ENCODE data around the gene KCNK17.

Gene KCNK17

DNA sequence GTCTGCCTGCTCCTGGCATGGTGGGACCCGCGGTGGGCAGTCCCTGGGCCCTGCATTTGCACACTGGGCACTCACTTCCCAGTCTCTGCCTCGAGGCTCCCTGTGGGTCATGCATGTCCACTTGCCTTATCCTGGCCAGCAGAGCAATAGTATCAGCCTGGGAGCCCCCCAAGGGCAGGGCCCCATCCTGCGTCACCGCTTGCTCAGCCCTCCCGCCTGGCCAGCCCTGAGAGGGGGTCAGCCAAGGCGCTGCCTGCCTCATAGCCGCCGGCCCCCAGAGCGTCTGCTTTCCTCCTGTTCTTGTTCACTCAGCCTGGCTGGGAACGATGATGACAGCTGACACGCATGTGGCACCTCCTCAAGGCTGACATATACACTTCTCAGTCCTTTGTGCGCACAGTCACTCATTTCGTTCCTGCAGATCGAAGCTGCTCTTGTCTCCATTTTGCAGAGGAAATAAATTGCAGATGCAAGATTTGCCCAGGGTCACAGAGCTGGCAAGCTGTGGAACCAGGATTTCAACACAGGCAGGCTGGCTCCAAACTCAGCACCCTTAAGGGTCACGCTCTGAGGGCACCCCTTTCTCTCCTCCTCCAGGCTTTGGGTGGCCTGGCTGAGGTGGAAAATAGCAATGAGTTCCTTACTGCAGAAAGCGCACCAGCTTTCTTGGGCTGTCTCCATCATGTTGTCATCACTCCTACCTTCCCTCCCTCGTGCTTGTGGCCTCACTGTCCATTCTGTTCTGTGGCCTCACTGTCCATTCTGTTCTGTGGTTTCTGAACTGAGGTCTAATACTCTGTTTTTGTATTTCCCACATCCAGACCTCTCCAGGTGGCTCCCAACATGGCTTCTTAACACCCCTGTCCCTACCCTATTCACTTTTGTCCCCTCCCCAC lies 17.2 kb downstream of the KCNK17 start:
- ChIA-PET CTCF (no interaction called here), POLR2A (no interaction called here)
- H3K27ac ChIP-seq (ENCODE audit: insufficient read depth in 1 of 2, low read depth in 1 of 2, low read length in 2 of 2, poor library complexity in 1 of 2, severe bottlenecking in 2 of 2), result no peak overlapping the region
- H3K4me1 ChIP-seq (ENCODE audit: control extremely low read depth in 1 of 4, control insufficient read depth in 4 of 4, insufficient read depth in 4 of 4, low read length in 3 of 4), result no peaks in the 10 kb centered on the region
- peaks cover 0 to 2% (median 0%) of the 10 kb centered on the region in 5 experiments for H3K27me3 ChIP-seq (replicated peaks in 2 of 5; ENCODE audit: control insufficient read depth in 4 of 5, insufficient read depth in 5 of 5, low read length in 4 of 5)
- DNase-seq, result no peak
- WGBS (ENCODE audit: insufficient coverage), result 93% methylated on average over 18 of the region's 18 CpGs
- H3K4me3 ChIP-seq (ENCODE audit: control insufficient read depth in 1 of 7, extremely low read depth in 1 of 7, insufficient read depth in 4 of 7, low read depth in 2 of 7, low read length in 6 of 7), result no peak overlapping the region
- peaks cover 0 to 2% (median 0%) of the 10 kb centered on the region in 4 experiments for H3K36me3 ChIP-seq (ENCODE audit: control insufficient read depth in 4 of 4, insufficient read depth in 4 of 4, low read length in 3 of 4)
- H3K9me3 ChIP-seq (ENCODE audit: control extremely low read depth in 1 of 5, control insufficient read depth in 4 of 5, insufficient read depth in 2 of 5, low read depth in 1 of 5, low read length in 4 of 5), result no peaks in the 10 kb centered on the region

DNA sequence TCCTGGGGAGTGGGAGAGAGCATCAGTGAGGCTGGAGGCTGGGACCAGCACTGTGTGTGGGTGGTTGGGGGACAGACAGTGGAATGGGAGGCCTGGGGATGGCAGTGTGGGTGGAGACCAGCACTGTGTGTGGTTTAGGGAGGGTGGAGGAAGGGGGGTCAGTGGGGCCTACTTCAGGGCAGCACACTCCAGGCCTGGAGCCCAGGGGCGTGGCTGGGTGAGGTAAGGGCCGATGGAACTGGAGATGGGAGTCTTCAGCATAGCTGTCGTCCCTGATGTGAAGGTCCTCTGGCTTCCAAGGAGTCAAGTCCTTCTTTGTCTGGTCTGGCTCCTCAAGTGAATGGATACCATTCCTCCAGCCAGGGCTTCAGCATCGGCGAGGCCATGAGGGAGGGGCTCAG lies 18.6 kb downstream of the KCNK17 start:
- peaks cover 0 to 6% (median 0%) of the 10 kb centered on the region in 5 experiments for H3K27me3 ChIP-seq (replicated peaks in 2 of 5; ENCODE audit: control insufficient read depth in 4 of 5, insufficient read depth in 5 of 5, low read length in 4 of 5)
- no peak overlapping the region for H3K27ac ChIP-seq (ENCODE audit: insufficient read depth in 1 of 2, low read depth in 1 of 2, low read length in 2 of 2, poor library complexity in 1 of 2, severe bottlenecking in 2 of 2)
- H3K36me3 ChIP-seq (ENCODE audit: control insufficient read depth in 4 of 4, insufficient read depth in 4 of 4, low read length in 3 of 4), result no peaks in the 10 kb centered on the region
- no peaks in the 10 kb centered on the region for H3K9me3 ChIP-seq (ENCODE audit: control extremely low read depth in 1 of 5, control insufficient read depth in 4 of 5, insufficient read depth in 2 of 5, low read depth in 1 of 5, low read length in 4 of 5)
- no peak for DNase-seq
- POLR2A ChIA-PET, result no interaction called here
- WGBS (ENCODE audit: insufficient coverage), result 83% methylated on average over 3 of the region's 5 CpGs
- H3K4me1 ChIP-seq (ENCODE audit: control extremely low read depth in 1 of 4, control insufficient read depth in 4 of 4, insufficient read depth in 4 of 4, low read length in 3 of 4), result no peaks in the 10 kb centered on the region
- CTCF ChIA-PET, result interaction anchor here (1.5 to 2.1 kb wide), 2 partner anchors 15 to 129 kb away, joined by 4 to 6 read pairs; no protein-coding TSS in a partner anchor
- H3K4me3 ChIP-seq (ENCODE audit: control insufficient read depth in 1 of 7, extremely low read depth in 1 of 7, insufficient read depth in 4 of 7, low read depth in 2 of 7, low read length in 6 of 7), result no peak overlapping the region

DNA sequence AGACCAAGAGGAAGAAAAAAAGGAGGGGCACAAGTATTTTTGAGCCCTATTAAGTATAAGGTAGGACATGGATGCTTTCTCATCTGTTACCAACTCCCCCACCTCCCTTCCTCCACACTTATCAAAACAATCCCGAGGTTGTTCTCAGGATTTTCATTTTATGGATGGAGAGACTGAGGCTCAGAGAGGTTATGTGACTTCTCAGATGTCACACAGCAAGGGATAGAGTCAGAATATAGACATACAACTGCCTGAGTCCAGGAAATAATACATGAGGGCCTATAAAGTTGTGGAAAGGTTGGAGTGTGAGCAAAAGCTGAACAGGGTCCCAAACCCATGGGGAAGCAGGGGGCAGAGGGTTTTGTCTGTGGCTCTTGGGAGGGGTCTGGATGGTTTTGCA lies 19.3 kb downstream of the KCNK17 start:
- Histone ChIP-seq H3K9me3 (ENCODE audit: control extremely low read depth in 1 of 5, control insufficient read depth in 4 of 5, insufficient read depth in 2 of 5, low read depth in 1 of 5, low read length in 4 of 5) (peaks cover 0 to under 1% (median 0%) of the 10 kb centered on the region in 5 experiments), H3K4me3 (ENCODE audit: control insufficient read depth in 1 of 7, extremely low read depth in 1 of 7, insufficient read depth in 4 of 7, low read depth in 2 of 7, low read length in 6 of 7) (no peak overlapping the region), H3K36me3 (ENCODE audit: control insufficient read depth in 4 of 4, insufficient read depth in 4 of 4, low read length in 3 of 4) (no peaks in the 10 kb centered on the region), H3K27me3 (replicated peaks in 2 of 5; ENCODE audit: control insufficient read depth in 4 of 5, insufficient read depth in 5 of 5, low read length in 4 of 5) (peaks cover 0 to 6% (median 0%) of the 10 kb centered on the region in 5 experiments), H3K27ac (ENCODE audit: insufficient read depth in 1 of 2, low read depth in 1 of 2, low read length in 2 of 2, poor library complexity in 1 of 2, severe bottlenecking in 2 of 2) (no peak overlapping the region), H3K4me1 (ENCODE audit: control extremely low read depth in 1 of 4, control insufficient read depth in 4 of 4, insufficient read depth in 4 of 4, low read length in 3 of 4) (no peaks in the 10 kb centered on the region)
- POLR2A ChIA-PET, result no interaction called here
- WGBS (ENCODE audit: insufficient coverage), result no CpG with 5 or more reads among the region's 1 CpG
- DNase-seq, result no peak
- CTCF ChIA-PET, result interaction anchor here (1.5 to 2.1 kb wide), 3 partner anchors 10 to 128 kb away, joined by 4 to 6 read pairs (median 4); no protein-coding TSS in a partner anchor

DNA sequence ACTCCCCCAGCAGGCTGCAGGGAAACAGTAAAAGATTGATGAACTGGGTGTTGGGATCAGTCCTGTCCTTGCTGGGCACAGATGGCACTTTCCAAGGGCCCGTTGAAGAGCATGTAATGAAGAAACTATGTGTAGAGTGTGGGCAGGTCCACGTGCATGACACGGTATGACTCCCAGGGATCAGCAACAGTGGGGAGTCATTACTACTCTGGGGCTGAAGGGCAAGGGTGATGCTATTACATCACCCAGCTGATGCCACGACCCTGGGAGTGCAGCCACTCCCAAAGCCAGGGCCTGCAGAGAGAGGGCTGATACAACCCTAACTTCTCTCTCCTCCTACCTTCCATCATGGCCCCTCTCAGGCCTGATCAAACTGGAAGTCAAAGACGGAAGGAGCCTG lies 20.1 kb downstream of the KCNK17 start:
- Histone ChIP-seq H3K27ac (ENCODE audit: insufficient read depth in 1 of 2, low read depth in 1 of 2, low read length in 2 of 2, poor library complexity in 1 of 2, severe bottlenecking in 2 of 2) (no peak overlapping the region), H3K36me3 (ENCODE audit: control insufficient read depth in 4 of 4, insufficient read depth in 4 of 4, low read length in 3 of 4) (no peaks in the 10 kb centered on the region), H3K27me3 (replicated peaks in 2 of 5; ENCODE audit: control insufficient read depth in 4 of 5, insufficient read depth in 5 of 5, low read length in 4 of 5) (peaks cover 0 to 6% (median 2%) of the 10 kb centered on the region in 5 experiments), H3K9me3 (ENCODE audit: control extremely low read depth in 1 of 5, control insufficient read depth in 4 of 5, insufficient read depth in 2 of 5, low read depth in 1 of 5, low read length in 4 of 5) (peaks cover 0 to 2% (median 0%) of the 10 kb centered on the region in 5 experiments), H3K4me1 (ENCODE audit: control extremely low read depth in 1 of 4, control insufficient read depth in 4 of 4, insufficient read depth in 4 of 4, low read length in 3 of 4) (no peaks in the 10 kb centered on the region), H3K4me3 (ENCODE audit: control insufficient read depth in 1 of 7, extremely low read depth in 1 of 7, insufficient read depth in 4 of 7, low read depth in 2 of 7, low read length in 6 of 7) (no peak overlapping the region)
- ChIA-PET POLR2A (no interaction called here), CTCF (interaction anchor here (1.5 to 2.1 kb wide), 3 partner anchors 10 to 127 kb away, joined by 4 to 6 read pairs (median 4); no protein-coding TSS in a partner anchor)
- 87% methylated on average over 4 of the region's 5 CpGs for WGBS (ENCODE audit: insufficient coverage)
- DNase-seq, result no peak

- DNase-seq, result no peak
These were observed 21.6 kb downstream of the KCNK17 start for GRCh38 chr6:39292637-39293036.

GRCh38 chr6:39289490-39289889 lies 24.7 kb downstream of the KCNK17 start:
- Histone ChIP-seq H3K27me3 (replicated peaks in 2 of 5; ENCODE audit: control insufficient read depth in 4 of 5, insufficient read depth in 5 of 5, low read length in 4 of 5) (peaks cover 0 to 6% (median 2%) of the 10 kb centered on the region in 5 experiments), H3K4me1 (ENCODE audit: control extremely low read depth in 1 of 4, control insufficient read depth in 4 of 4, insufficient read depth in 4 of 4, low read length in 3 of 4) (no peaks in the 10 kb centered on the region), H3K36me3 (ENCODE audit: control insufficient read depth in 4 of 4, insufficient read depth in 4 of 4, low read length in 3 of 4) (no peaks in the 10 kb centered on the region), H3K9me3 (ENCODE audit: control extremely low read depth in 1 of 5, control insufficient read depth in 4 of 5, insufficient read depth in 2 of 5, low read depth in 1 of 5, low read length in 4 of 5) (peaks cover 0 to 2% (median 0%) of the 10 kb centered on the region in 5 experiments), H3K27ac (ENCODE audit: insufficient read depth in 1 of 2, low read depth in 1 of 2, low read length in 2 of 2, poor library complexity in 1 of 2, severe bottlenecking in 2 of 2) (no peak overlapping the region), H3K4me3 (ENCODE audit: control insufficient read depth in 1 of 7, extremely low read depth in 1 of 7, insufficient read depth in 4 of 7, low read depth in 2 of 7, low read length in 6 of 7) (no peak overlapping the region)
- ChIA-PET CTCF (no interaction called here), POLR2A (no interaction called here)
- no peak for DNase-seq
- WGBS (ENCODE audit: insufficient coverage), result no CpG with 5 or more reads among the region's 2 CpGs

More at GRCh38 chr6:39292637-39293036, 21.6 kb downstream of the KCNK17 start:
- Histone ChIP-seq H3K27ac (ENCODE audit: insufficient read depth in 1 of 2, low read depth in 1 of 2, low read length in 2 of 2, poor library complexity in 1 of 2, severe bottlenecking in 2 of 2) (no peak overlapping the region), H3K27me3 (replicated peaks in 2 of 5; ENCODE audit: control insufficient read depth in 4 of 5, insufficient read depth in 5 of 5, low read length in 4 of 5) (peaks cover 0 to 6% (median 2%) of the 10 kb centered on the region in 5 experiments), H3K4me3 (ENCODE audit: control insufficient read depth in 1 of 7, extremely low read depth in 1 of 7, insufficient read depth in 4 of 7, low read depth in 2 of 7, low read length in 6 of 7) (no peak overlapping the region), H3K36me3 (ENCODE audit: control insufficient read depth in 4 of 4, insufficient read depth in 4 of 4, low read length in 3 of 4) (no peaks in the 10 kb centered on the region), H3K4me1 (ENCODE audit: control extremely low read depth in 1 of 4, control insufficient read depth in 4 of 4, insufficient read depth in 4 of 4, low read length in 3 of 4) (no peaks in the 10 kb centered on the region), H3K9me3 (ENCODE audit: control extremely low read depth in 1 of 5, control insufficient read depth in 4 of 5, insufficient read depth in 2 of 5, low read depth in 1 of 5, low read length in 4 of 5) (peaks cover 0 to 2% (median 0%) of the 10 kb centered on the region in 5 experiments)
- ChIA-PET CTCF (interaction anchor here (1.2 kb wide), 1 partner anchor 102 kb away, joined by 4 read pairs; no protein-coding TSS in a partner anchor), POLR2A (no interaction called here)
- WGBS (ENCODE audit: insufficient coverage), result 100% methylated on average over 6 of the region's 6 CpGs

- H3K36me3 ChIP-seq (ENCODE audit: control insufficient read depth in 4 of 4, insufficient read depth in 4 of 4, low read length in 3 of 4), result no peaks in the 10 kb centered on the region
- H3K27me3 ChIP-seq (replicated peaks in 2 of 5; ENCODE audit: control insufficient read depth in 4 of 5, insufficient read depth in 5 of 5, low read length in 4 of 5), result peaks cover 0 to 6% (median 2%) of the 10 kb centered on the region in 5 experiments
- H3K4me1 ChIP-seq (ENCODE audit: control extremely low read depth in 1 of 4, control insufficient read depth in 4 of 4, insufficient read depth in 4 of 4, low read length in 3 of 4), result no peaks in the 10 kb centered on the region
- no peak for DNase-seq
- 94% methylated on average over 2 of the region's 3 CpGs for WGBS (ENCODE audit: insufficient coverage)
- no peak overlapping the region for H3K27ac ChIP-seq (ENCODE audit: insufficient read depth in 1 of 2, low read depth in 1 of 2, low read length in 2 of 2, poor library complexity in 1 of 2, severe bottlenecking in 2 of 2)
- POLR2A ChIA-PET, result no interaction called here
- CTCF ChIA-PET, result no interaction called here
- H3K9me3 ChIP-seq (ENCODE audit: control extremely low read depth in 1 of 5, control insufficient read depth in 4 of 5, insufficient read depth in 2 of 5, low read depth in 1 of 5, low read length in 4 of 5), result peaks cover 0 to 2% (median 0%) of the 10 kb centered on the region in 5 experiments
- H3K4me3 ChIP-seq (ENCODE audit: control insufficient read depth in 1 of 7, extremely low read depth in 1 of 7, insufficient read depth in 4 of 7, low read depth in 2 of 7, low read length in 6 of 7), result no peak overlapping the region
These were observed 26.6 kb downstream of the KCNK17 start for GRCh38 chr6:39287601-39288000.

Data from common myeloid progenitor, CD34-positive (primary cell).